ENCODE results near the gene LYPD6B.

- TF ChIP-seq CTCF (IDR thresholded peaks at IDR 0.05; ENCODE audit: extremely low read depth in 1 of 2, insufficient read depth in 1 of 2, low read depth in 1 of 2, low read length in 2 of 2) (no peak), GATA2 (IDR thresholded peaks at IDR 0.05; ENCODE audit: insufficient read depth, insufficient read length, low read depth, low read length) (no peak), EZH2 (IDR thresholded peaks at IDR 0.05; ENCODE audit: borderline replicate concordance, low read depth, low read length, severe bottlenecking) (no peak), POLR2A (IDR thresholded peaks at IDR 0.05; ENCODE audit: low read depth, low read length) (no peak)
- TF ChIP-seq, protein P1, sequence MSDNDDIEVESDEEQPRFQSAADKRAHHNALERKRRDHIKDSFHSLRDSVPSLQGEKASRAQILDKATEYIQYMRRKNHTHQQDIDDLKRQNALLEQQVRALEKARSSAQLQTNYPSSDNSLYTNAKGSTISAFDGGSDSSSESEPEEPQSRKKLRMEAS (IDR thresholded peaks at IDR 0.05; ENCODE audit: insufficient read depth, insufficient read length), result no peak
These were observed 17.3 kb downstream of the LYPD6B start for GRCh38 chr2:149055751-149056150.

All from endothelial cell of umbilical vein (primary cell).